Urinary bladder (tissue), 4 donors: Measurements from ENCODE around the gene POU2F1. TPM values are rescaled to one million over a fixed set of nuclear protein-coding genes. Genes with fewer than 3 reads are reported as not detected.

Experiments
- DNase-seq: peaks from one replicate; pipeline ENCODE4 v3.0.0-alpha.2; 2015; ENCODE audit errors: extremely low spot score
- H3K27ac ChIP-seq: one replicate; pipeline ENCODE4 v1.5.1; 2013; ENCODE audit warnings: low read depth, mild to moderate bottlenecking, moderate library complexity
- H3K36me3 ChIP-seq: one replicate; pipeline ENCODE4 v1.6.1; 2013; ENCODE audit warnings: mild to moderate bottlenecking, moderate library complexity; ENCODE audit not compliant: insufficient read depth
- H3K4me1 ChIP-seq: one replicate; pipeline ENCODE4 v1.6.1; 2013; ENCODE audit warnings: mild to moderate bottlenecking, moderate library complexity; ENCODE audit not compliant: insufficient read depth
- H3K4me3 ChIP-seq: one replicate; pipeline ENCODE4 v1.5.1; 2013; ENCODE audit warnings: low read depth, low read length
- WGBS: extraction: QIAGEN DNeasy Blood & Tissue Kit; methylation state at CpG from one replicate; pipeline ENCODE4 v1.1.7; 2013; 5-methylcytosine and 5-hydroxymethylcytosine counted together
- polyA plus RNA-seq: library from polyadenylated mRNA; stranded (reverse); fragments of 200-250 nt; gene quantifications from one replicate; pipeline ENCODE4 v1.2.3, GENCODE V29; 2013
- total RNA-seq: library from RNA; depleted of rRNA; stranded (reverse); fragments of >200 nt; gene quantifications from one replicate; pipeline ENCODE4 v1.2.3, GENCODE V29; 2014
- donor health status: healthy with polysubstance abuse.
- donor health status: healthy.

The POU2F1 gene
- total and polyA plus RNA-seq, 2 donors = 2.2 to 31.3 TPM

DNA sequence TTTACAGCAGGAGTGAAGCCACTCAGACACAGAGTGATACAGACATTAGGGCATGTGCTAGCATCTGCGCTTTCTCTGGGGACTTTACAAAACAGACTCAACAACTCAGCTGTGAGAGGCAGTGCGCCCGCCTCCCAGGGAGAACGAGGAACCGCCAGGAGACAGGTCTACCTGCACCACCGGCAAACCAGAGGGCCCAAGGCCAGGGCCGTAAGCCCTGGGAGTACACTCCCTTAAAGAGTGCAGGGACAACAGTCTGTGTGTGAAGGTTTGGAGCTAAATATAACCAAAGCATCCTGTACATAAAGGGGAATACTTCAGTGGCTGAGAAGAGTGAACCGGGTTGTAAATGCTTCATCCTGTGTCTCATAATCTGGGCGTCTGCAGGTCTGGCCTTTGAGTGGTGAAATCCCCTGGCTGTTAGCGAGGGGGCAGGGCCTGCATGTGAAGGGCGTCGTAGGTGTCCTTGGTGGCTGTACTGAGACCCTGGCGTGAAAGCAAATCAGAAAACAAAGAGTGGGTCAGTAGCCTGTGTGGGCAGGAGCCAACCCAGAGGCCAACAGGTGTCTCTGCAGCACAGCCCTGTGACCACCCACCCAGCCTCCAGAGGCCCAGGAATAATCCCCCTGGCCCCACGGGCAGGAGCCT lies 210.7 kb downstream of the POU2F1 start:
- H3K4me1 ChIP-seq = no peaks in the 10 kb centered on the region
- DNase-seq = no peak
- H3K36me3 ChIP-seq = no peaks in the 10 kb centered on the region
- H3K27ac ChIP-seq = no peak overlapping the region
- H3K4me3 ChIP-seq = no peak overlapping the region
- 73% methylated on average over 14 of the region's 14 CpGs for WGBS

DNA sequence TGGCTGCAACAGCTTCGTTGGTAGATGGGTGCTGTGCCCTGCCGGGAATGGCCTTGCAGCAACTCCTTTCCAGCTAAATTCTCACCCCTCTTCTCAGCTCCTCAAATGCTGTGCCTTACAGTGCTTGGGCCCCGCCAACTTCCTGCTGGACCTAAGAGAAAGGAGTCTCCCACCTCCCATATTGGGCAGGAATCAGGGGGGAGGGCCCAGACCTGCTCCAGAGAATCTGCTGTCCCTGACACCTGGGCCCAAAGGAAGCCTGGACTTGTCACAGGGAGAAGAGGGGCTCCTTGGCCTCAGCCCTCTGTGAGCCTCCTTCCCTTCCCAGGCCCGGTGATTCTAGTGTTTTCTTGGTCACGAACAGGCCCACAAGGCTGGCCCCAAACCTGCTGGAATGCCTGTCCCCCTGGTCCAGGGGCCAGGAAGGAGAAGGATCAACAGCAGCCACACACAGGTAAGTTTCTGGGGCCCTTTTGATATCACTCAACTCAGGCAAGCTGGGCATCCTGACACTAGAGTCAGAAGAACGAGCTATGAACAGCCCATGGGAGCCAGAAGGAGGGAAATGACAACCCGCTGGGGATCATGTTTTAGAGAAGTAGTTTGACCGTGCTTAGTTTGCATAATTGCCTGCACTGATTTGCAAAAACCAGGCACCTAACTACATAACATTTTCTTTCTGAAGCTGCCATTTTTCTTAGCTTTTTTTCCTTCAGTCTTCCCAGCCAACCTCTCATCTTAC lies 211.4 kb downstream of the POU2F1 start:
- Histone ChIP-seq H3K4me1 (no peaks in the 10 kb centered on the region), H3K36me3 (no peaks in the 10 kb centered on the region), H3K27ac (no peak overlapping the region), H3K4me3 (no peak overlapping the region)
- 91% methylated on average over 8 of the region's 8 CpGs for WGBS
- no peak for DNase-seq

DNA sequence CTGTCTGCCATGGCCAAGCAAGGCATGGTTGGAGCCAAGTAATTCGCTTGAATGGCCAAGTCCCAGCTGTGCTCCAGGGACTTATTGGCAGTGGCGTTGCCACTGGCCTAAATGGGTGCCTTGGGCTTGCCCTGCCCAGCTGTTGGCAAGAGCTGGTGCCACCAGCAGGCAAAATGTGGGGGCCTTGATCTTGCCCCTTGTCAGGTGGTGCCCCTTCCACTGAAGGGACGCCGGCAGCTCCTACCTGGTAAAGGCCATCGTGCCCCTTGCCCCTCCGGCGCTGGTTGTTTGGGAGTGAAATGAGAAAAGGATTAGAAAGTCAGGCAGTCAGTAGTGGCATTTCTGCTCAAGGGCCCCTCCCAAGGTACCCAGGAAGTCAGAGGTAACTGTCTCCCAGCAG lies 212.1 kb downstream of the POU2F1 start:
- no peaks in the 10 kb centered on the region for H3K4me1 ChIP-seq
- H3K36me3 ChIP-seq = no peaks in the 10 kb centered on the region
- no peak for DNase-seq
- WGBS = 98% methylated on average over 7 of the region's 7 CpGs
- no peak overlapping the region for H3K4me3 ChIP-seq
- no peak overlapping the region for H3K27ac ChIP-seq

DNA sequence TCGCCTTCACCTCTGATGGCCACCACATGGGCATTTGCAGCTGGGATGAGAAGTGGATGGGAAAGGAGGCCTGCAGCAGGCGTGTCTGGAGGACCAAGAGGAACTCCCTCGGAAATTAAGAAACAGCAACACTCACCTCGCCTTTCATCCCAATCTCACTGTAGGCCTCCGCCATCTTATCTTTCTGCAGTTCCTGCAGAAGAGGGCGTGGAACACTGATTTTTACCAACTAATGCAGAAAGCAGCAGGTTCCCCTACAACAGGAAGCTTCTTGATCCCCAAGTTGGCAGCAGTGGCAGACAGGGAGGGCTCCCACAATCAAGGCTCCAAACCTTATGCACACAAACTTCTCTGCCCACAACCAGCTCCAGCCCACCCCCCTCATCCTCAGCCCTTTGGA lies 213.2 kb downstream of the POU2F1 start:
- 95% methylated on average over 6 of the region's 6 CpGs for WGBS
- Histone ChIP-seq H3K4me3 (no peak overlapping the region), H3K27ac (no peak overlapping the region), H3K4me1 (no peaks in the 10 kb centered on the region), H3K36me3 (no peaks in the 10 kb centered on the region)
- DNase-seq = no peak

DNA sequence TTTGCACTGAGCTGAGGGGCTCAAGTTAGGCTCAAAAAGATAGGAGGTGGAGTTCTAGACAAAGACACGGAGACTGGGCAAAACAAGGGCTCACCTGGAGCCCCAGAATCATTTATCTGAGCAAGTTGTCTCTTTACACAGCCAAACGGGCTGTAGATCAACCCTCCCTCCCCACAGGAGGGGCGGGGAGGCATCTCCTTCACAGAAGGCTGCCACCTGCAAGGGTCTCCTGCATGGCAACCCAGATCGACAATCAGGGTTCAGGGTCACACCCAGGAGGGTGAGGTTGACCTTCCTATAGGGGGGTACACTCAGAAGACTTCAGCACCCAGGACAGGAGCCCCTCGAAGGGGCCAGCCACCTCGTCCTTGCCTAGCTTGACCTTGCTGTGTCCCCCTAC lies 213.6 kb downstream of the POU2F1 start:
- Histone ChIP-seq H3K27ac (no peak overlapping the region), H3K36me3 (no peaks in the 10 kb centered on the region), H3K4me3 (no peak overlapping the region), H3K4me1 (no peaks in the 10 kb centered on the region)
- 88% methylated on average over 6 of the region's 6 CpGs for WGBS
- no peak for DNase-seq

DNA sequence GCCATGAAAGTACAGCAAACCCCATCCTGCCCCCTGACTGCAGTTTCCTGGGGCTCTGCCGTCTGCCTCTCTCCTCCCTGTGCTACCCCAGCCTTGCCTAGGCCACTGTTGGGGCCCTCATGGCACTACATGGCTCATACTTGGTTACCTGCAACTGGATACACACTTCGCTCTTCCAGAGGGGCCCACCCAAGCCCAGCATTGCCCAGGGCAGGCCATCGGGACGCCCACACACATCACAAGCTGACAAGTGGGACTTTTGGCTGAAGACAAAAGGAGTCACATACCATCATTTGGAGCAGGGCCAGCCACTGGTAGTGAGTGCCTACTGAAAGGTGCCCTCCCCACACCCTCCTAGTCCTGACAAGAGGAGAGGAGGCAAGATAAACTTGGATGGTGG lies 214.8 kb downstream of the POU2F1 start:
- Histone ChIP-seq H3K4me1 (no peaks in the 10 kb centered on the region), H3K36me3 (no peaks in the 10 kb centered on the region), H3K27ac (no peak overlapping the region), H3K4me3 (no peak overlapping the region)
- 93% methylated on average over 4 of the region's 4 CpGs for WGBS
- no peak for DNase-seq

DNA sequence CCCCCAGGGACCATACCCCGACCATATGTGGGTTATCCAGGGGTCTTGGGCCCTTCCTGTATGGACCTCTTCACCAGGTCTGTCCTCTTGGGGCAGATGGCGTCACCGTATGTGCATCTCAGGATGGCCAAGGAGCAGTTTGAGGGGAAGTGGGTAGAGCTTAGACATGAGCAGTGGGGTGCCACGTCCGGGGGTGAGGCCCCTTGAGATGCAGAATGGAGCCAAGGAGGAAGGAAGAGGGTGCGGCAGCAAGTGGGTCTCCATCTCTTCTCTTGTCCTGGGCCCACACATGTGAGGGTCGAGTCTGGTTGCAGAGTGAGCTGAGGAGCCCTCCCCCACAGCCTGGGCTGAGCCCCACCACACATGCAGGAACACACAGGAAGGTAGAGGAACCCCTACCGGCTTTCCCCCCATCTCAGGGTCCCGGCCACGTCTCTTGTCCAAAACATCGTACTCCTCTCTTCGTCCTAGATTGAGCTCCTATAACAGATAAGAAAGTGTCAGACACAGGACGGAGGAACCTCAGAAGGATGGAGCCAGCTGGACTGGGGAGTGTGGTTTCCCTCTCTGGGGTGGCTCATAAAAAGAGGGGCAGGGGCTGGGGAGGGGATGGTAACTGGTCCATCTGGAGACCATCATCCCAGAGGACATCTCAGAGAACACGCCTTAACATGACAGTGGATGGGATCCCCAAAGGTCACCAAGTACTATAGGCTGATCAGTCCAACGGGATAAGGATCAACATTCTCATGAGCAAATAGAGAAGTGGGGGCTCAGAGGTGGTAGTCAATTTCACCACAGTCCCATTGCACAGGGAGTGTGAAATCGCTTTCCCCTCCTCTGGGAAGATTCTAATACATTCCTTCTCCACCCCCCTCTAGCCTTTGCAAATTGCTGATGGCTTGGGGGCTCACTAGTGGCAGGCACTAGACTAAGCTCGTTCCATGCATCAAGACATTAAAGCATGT lies 217.8 kb downstream of the POU2F1 start:
- Histone ChIP-seq H3K27ac (no peak overlapping the region), H3K4me1 (no peaks in the 10 kb centered on the region), H3K4me3 (no peak overlapping the region), H3K36me3 (no peaks in the 10 kb centered on the region)
- no peak for DNase-seq
- WGBS = 80% methylated on average over 17 of the region's 17 CpGs

DNA sequence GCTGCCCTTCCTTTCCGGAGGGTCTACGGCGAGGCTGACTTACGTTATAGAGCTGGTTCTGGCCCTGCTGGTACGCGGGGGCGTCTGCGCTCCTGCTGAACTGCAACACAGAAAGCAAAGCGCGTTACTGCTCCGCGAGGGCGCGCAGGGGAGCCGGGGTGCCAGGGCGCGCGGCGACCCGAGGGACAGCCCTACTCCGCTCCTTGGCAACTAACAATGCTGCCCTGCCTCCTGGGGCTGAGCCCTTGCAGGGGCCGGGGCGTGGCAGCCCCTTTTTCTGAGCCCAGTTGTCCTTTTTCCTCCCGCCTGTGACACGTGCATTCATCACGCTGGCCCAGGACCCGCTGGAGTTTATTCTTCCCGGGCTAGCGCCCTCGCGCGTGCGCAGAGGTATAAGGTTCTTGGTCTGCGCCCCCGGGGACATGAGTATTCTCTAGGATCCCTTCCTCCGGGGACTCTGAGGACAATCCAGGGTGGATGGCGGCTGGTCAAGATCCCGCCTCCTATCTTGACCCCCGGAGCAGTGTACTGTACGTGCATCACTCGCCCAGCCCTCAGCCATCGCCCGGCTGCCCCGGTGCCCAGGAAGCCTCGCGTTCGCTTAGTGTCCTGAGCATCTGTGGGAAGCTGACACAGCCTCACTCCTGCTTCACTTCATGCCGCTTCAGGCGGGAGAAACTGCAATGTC lies 218.8 kb downstream of the POU2F1 start:
- WGBS = 8% methylated on average over 49 of the region's 49 CpGs
- no peak overlapping the region for H3K27ac ChIP-seq
- H3K36me3 ChIP-seq = no peaks in the 10 kb centered on the region
- H3K4me3 ChIP-seq = peak overlapping the region; percentile 11
- DNase-seq = no peak
- no peaks in the 10 kb centered on the region for H3K4me1 ChIP-seq

DNA sequence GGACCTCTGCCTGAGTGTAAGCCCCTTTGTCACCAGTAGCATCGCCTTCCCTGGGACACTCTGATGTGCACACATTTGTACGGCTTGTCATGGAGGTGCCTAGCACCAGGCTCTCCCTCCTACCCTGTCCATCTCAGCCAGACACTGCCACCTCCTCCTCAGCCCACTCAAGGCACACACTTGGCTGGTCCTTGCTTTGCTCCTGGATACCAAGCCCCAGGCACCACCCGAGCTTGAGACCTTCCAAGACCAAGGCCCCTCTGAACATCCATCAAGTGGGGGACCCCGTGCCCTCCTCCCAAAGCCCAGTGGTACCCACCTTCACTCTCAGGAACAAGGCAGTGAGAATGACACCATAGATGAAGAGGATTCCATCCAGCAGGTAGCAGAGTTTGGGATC lies 219.7 kb downstream of the POU2F1 start:
- H3K36me3 ChIP-seq = no peaks in the 10 kb centered on the region
- no peak overlapping the region for H3K4me3 ChIP-seq
- no peak overlapping the region for H3K27ac ChIP-seq
- 96% methylated on average over 4 of the region's 4 CpGs for WGBS
- no peak for DNase-seq
- H3K4me1 ChIP-seq = no peaks in the 10 kb centered on the region

DNA sequence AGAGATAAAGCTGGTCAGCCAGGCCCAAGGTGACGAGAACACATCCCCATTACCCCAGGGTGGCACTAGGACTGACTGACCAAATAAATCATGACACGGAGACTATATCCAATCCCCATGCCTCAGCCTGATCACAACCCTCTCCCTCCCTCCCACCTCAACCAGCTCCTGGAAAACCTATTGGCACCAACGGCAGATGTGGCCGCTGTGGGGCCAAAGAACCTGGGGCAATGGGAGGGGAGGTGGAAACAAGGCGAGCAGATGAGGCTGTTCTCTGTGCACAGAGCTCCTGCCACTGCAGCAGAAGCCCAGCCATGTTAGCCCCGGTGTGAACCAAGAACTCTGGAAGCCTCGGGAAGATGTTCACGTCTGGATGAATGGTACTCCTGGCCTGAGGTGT lies 220.1 kb downstream of the POU2F1 start:
- Histone ChIP-seq H3K27ac (no peak overlapping the region), H3K4me1 (no peaks in the 10 kb centered on the region), H3K4me3 (no peak overlapping the region), H3K36me3 (no peaks in the 10 kb centered on the region)
- no peak for DNase-seq
- WGBS = 95% methylated on average over 8 of the region's 8 CpGs

DNA sequence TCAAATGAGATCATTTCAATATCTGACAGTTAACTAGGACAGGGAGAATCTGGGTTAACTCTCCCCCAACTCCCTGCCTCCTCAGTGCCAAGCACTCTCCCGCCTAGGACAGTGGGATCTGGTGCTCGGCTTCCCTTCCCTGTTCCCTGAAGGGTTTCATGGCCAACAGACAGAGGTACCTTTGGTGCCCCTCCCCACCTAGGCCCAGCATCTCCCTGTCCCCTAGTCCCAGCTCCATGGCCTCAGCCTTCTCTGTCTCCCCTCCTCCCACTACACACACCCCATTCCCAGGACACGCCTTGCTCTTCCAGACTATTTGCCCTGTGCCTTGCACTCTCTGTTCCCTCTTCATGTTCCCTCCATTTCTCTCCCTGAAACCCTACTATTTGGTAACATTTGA lies 220.5 kb downstream of the POU2F1 start:
- no peak for DNase-seq
- Histone ChIP-seq H3K4me1 (no peaks in the 10 kb centered on the region), H3K4me3 (no peak overlapping the region), H3K27ac (no peak overlapping the region), H3K36me3 (no peaks in the 10 kb centered on the region)
- 98% methylated on average over 3 of the region's 3 CpGs for WGBS

DNA sequence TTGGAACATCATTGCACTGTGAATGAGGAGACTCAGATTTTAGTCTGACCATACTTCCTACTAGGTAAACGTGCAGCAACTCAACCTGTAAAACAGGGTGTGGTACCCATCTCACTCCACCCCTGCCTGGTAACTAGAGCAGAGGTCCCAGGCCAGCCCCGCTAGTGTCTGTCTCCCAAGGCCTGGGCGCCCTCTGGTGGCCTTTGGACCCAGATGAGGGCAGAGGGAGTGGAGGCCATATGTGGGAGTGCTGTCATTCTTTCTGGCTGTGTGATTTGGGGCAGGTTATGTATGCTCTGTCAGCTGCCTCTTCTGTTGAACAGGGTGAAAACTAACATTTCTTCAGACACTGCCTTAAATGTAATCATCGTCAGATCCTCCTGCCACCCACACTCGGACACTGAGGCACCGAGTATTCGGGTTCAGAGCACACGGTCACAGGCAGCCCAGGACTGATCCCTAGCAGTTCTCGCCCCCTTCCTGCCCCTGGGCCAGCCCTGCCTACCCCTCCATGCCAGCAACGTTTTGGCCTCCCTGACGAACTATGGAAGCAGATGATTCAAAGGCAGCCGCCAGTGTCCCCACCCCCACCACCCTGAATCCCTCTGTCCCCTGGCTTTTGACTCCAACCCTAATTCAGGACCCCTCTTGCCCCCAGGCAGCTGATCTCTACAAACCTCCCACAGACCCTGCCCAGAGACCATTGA lies 221.6 kb downstream of the POU2F1 start:
- Histone ChIP-seq H3K4me3 (no peak overlapping the region), H3K36me3 (no peaks in the 10 kb centered on the region), H3K27ac (no peak overlapping the region), H3K4me1 (no peaks in the 10 kb centered on the region)
- WGBS = 55% methylated on average over 12 of the region's 12 CpGs
- DNase-seq = peak; percentile 59
